ENCODE results near the gene UGT1A8. TPM values are rescaled to one million over a fixed set of nuclear protein-coding genes. Genes with fewer than 3 reads are reported as not detected.

Gene UGT1A8
- total RNA-seq, 2 donors from 2014 or later = not detected

DNA sequence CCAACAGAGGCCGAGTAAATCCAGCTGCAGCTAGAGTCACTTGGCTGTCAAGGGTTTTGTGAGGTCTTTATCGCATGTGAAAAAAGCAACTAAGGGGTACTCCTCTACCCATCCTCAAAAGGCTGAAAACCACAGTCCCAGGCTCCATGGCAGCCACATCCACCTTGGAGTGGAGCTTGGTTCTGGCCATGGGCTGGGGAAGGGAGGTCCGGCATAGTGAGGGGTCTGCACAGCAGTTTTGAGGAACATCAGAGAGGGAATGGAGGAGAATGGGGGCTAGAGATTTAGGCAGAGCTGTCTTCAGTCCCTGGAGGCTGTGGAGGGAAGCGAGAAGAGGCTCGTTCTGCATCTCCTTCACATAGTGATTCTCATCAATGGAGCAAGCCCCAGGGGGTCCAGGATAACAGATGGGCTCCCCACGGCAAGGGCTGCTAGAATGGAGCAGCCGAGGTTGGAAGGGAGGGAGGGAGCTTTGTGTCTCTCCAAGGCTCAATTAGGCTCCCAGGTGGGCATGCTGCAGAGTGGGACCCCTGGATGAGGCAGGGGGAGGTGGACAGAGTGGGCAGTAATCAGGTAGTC lies 181.7 kb downstream of the UGT1A8 start:
- Histone ChIP-seq H3K36me3 (ENCODE audit: control insufficient read depth, insufficient read depth, low read length) (no peaks in the 10 kb centered on the region), H3K4me3 (ENCODE audit: low read length) (no peak overlapping the region), H3K4me1 (ENCODE audit: control insufficient read depth, insufficient read depth, low read length) (no peaks in the 10 kb centered on the region), H3K27ac (ENCODE audit: low read depth, low read length) (no peak overlapping the region), H3K27me3 (ENCODE audit: control insufficient read depth, insufficient read depth, low read length, poor library complexity, severe bottlenecking) (no peaks in the 10 kb centered on the region), H3K9ac (ENCODE audit: extremely low read depth, low read length, poor library complexity, severe bottlenecking) (no peak overlapping the region), H3K9me3 (ENCODE audit: control insufficient read depth, low read length) (no peaks in the 10 kb centered on the region)
- Mint-ChIP-seq H3K4me3 (no peak overlapping the region), H3K27ac (no peak overlapping the region), H3K9me3 (peaks cover 3% of the 10 kb centered on the region), H3K36me3 (ENCODE audit: low read depth) (no peaks in the 10 kb centered on the region), H3K4me1 (no peaks in the 10 kb centered on the region), H3K27me3 (ENCODE audit: insufficient read depth) (peaks cover 11% of the 10 kb centered on the region)
- TF ChIP-seq, protein P1, sequence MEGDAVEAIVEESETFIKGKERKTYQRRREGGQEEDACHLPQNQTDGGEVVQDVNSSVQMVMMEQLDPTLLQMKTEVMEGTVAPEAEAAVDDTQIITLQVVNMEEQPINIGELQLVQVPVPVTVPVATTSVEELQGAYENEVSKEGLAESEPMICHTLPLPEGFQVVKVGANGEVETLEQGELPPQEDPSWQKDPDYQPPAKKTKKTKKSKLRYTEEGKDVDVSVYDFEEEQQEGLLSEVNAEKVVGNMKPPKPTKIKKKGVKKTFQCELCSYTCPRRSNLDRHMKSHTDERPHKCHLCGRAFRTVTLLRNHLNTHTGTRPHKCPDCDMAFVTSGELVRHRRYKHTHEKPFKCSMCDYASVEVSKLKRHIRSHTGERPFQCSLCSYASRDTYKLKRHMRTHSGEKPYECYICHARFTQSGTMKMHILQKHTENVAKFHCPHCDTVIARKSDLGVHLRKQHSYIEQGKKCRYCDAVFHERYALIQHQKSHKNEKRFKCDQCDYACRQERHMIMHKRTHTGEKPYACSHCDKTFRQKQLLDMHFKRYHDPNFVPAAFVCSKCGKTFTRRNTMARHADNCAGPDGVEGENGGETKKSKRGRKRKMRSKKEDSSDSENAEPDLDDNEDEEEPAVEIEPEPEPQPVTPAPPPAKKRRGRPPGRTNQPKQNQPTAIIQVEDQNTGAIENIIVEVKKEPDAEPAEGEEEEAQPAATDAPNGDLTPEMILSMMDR (conservative IDR thresholded peaks at IDR 0.05) = no peak
- peak; percentile 69 for DNase-seq
- 69 to 92% methylated on average over 2 to 7 of the region's 7 CpGs for WGBS, 2 experiments (ENCODE audit: insufficient coverage in 1 of 2, insufficient read length in 1 of 2)

DNA sequence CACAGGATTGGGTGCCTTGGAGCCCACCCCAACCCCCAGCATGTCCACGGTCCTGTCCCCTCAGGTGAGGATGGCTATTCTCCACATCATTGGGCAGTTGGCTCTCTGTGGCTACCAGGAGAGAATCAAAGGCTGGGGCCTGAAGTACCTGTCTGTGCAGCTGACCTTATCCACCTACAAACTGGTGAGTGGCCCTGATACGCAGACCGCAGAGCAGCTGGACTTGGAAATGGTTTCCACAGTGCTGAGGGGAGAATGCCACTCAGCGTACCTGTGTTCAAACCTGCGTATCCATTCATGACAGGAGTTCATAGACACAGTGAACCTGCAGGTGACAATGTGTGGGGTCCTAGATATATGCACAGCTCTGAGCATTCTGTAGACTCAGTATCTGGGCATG lies 182.3 kb downstream of the UGT1A8 start:
- Mint-ChIP-seq H3K27me3 (ENCODE audit: insufficient read depth) (peaks cover 14% of the 10 kb centered on the region), H3K36me3 (ENCODE audit: low read depth) (no peaks in the 10 kb centered on the region), H3K27ac (no peak overlapping the region), H3K4me1 (no peaks in the 10 kb centered on the region), H3K9me3 (peaks cover 3% of the 10 kb centered on the region), H3K4me3 (no peak overlapping the region)
- DNase-seq = peak; percentile 10
- no peaks in the 10 kb centered on the region for H3K4me1 ChIP-seq (ENCODE audit: control insufficient read depth, insufficient read depth, low read length)
- WGBS, 2 experiments (ENCODE audit: insufficient coverage in 1 of 2, insufficient read length in 1 of 2) = 42 to 71% methylated on average over 2 to 5 of the region's 5 CpGs
- H3K27me3 ChIP-seq (ENCODE audit: control insufficient read depth, insufficient read depth, low read length, poor library complexity, severe bottlenecking) = no peaks in the 10 kb centered on the region
- TF ChIP-seq, protein P1 (conservative IDR thresholded peaks at IDR 0.05) = no peak
- H3K4me3 ChIP-seq (ENCODE audit: low read length) = no peak overlapping the region
- H3K36me3 ChIP-seq (ENCODE audit: control insufficient read depth, insufficient read depth, low read length) = no peaks in the 10 kb centered on the region
- no peaks in the 10 kb centered on the region for H3K9me3 ChIP-seq (ENCODE audit: control insufficient read depth, low read length)
- H3K9ac ChIP-seq (ENCODE audit: extremely low read depth, low read length, poor library complexity, severe bottlenecking) = no peak overlapping the region
- H3K27ac ChIP-seq (ENCODE audit: low read depth, low read length) = no peak overlapping the region

- Histone ChIP-seq H3K4me3 (ENCODE audit: low read length) (no peak overlapping the region), H3K27ac (ENCODE audit: low read depth, low read length) (no peak overlapping the region), H3K4me1 (ENCODE audit: control insufficient read depth, insufficient read depth, low read length) (no peaks in the 10 kb centered on the region), H3K36me3 (ENCODE audit: control insufficient read depth, insufficient read depth, low read length) (no peaks in the 10 kb centered on the region), H3K9me3 (ENCODE audit: control insufficient read depth, low read length) (no peaks in the 10 kb centered on the region), H3K27me3 (ENCODE audit: control insufficient read depth, insufficient read depth, low read length, poor library complexity, severe bottlenecking) (no peaks in the 10 kb centered on the region), H3K9ac (ENCODE audit: extremely low read depth, low read length, poor library complexity, severe bottlenecking) (no peak overlapping the region)
- Mint-ChIP-seq H3K36me3 (ENCODE audit: low read depth) (no peaks in the 10 kb centered on the region), H3K4me3 (no peak overlapping the region), H3K27ac (no peak overlapping the region), H3K27me3 (ENCODE audit: insufficient read depth) (peaks cover 14% of the 10 kb centered on the region), H3K9me3 (peaks cover 3% of the 10 kb centered on the region), H3K4me1 (no peaks in the 10 kb centered on the region)
- WGBS, 2 experiments (ENCODE audit: insufficient coverage in 1 of 2, insufficient read length in 1 of 2) = 93 to 94% methylated on average over 3 to 7 of the region's 7 CpGs
- TF ChIP-seq, protein P1 (conservative IDR thresholded peaks at IDR 0.05) = no peak
- peak; percentile 23 for DNase-seq
These were observed 182.8 kb downstream of the UGT1A8 start for GRCh38 chr2:233800208-233800607.
